K562 treated with DMSO at 1 percent for 48 hours (cell line): ENCODE measurements around the gene GNPAT. TPM values are rescaled to one million over a fixed set of nuclear protein-coding genes. Genes with fewer than 3 reads are reported as not detected.

ENCODE experiments used
- total RNA-seq: library from RNA; unstranded; fragments of 300-600 nt; gene quantifications from 2 replicates; pipeline ENCODE4 v1.2.3, GENCODE V29; 2022; ENCODE audit warnings: low replicate concordance; ENCODE audit errors: extremely low read depth

The GNPAT gene
- not detected in 2 replicates for total RNA-seq

GRCh38 chr1:231240883-231241735, at the start of gene GNPAT:
TSS of gene GNPAT (plus strand) at chr1:231241212. CDS start at chr1:231241379, 167 bp downstream.

Other genes starting within 250 kb of the GNPAT start
- gene FAM89A, start 201.0 kb upstream of the GNPAT start, total RNA-seq, result not detected in 2 replicates
- not detected in 2 replicates for gene TRIM67, start 79.2 kb upstream of the GNPAT start, total RNA-seq
- not detected in 2 replicates for gene EXOC8, start 96.6 kb downstream of the GNPAT start, total RNA-seq
- gene SPRTN, start 97.1 kb downstream of the GNPAT start, total RNA-seq, result not detected in 2 replicates
- gene EGLN1, start 181.1 kb downstream of the GNPAT start, total RNA-seq, result not detected in 2 replicates